Spleen (tissue), 7 donors: Measurements from ENCODE around the gene ICAM5.

Experiments
- CTCF ChIP-seq, 11 experiments: fragments of 200-600 bp in 7 of 11; fragments of 450-650 bp in 4 of 11; sonication (generic) in 4 of 11; IDR thresholded peaks in 8 of 11; conservative IDR thresholded peaks in 3 of 11; 1 replicate in 7 of 11; 2 replicates in 4 of 11; pipeline versions ENCODE4 v1.4.0 to v1.8.0; 2016 to 2021; ENCODE audit warnings: antibody characterized with exemption in 11 of 11, inconsistent platforms in 4 of 11, mild to moderate bottlenecking in 1 of 11
- POLR2A ChIP-seq, 3 donors: fragments of 450-650 bp; IDR thresholded peaks; one replicate each; pipeline ENCODE4 v1.5.1; 2017; ENCODE audit warnings: antibody characterized with exemption in 3 of 3, mild to moderate bottlenecking in 1 of 3
- POLR2AphosphoS5 ChIP-seq, 3 donors: sonication (generic); formaldehyde crosslinking; IDR thresholded peaks; one replicate each; pipeline ENCODE4 v1.5.1; 2017; ENCODE audit warnings: antibody characterized with exemption in 3 of 3
- donor health status: DM: no; HTN: no; CAD: no; lungs with moderate emphysema.
- donor health status: DM: no; HTN: no; CAD: no.
- donor health status: DM: no; HTN: no; CAD: no.

DNA sequence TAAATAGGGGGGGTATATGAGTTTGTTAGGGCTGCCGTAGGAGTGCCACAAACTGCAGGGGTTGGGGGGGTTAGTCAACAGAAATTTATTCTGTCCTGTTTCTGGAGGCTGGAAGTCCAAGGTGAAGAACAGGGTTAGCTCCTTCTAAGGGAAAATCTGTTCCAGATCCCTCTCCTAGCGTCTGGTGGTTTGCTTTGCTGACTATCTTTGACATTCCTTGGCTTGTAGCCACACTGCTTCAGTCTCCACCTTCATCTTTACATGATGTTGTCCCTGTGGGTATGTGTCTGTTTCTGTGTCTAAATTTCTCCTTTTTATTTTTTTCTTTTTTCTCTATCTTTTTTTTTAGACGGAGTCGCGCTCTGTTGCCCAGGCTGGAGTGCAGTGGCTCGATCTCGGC is 27.0 kb upstream of the ICAM5 start:
- TF ChIP-seq CTCF (IDR thresholded peaks at IDR 0.05 in 8 of 11, conservative IDR thresholded peaks at IDR 0.05 in 3 of 11) (no peak), POLR2A (IDR thresholded peaks at IDR 0.05) (no peak), POLR2AphosphoS5 (IDR thresholded peaks at IDR 0.05) (no peak)
